Measurements from ENCODE around the gene CAP2. TPM values are rescaled to one million over a fixed set of nuclear protein-coding genes. Genes with fewer than 3 reads are reported as not detected.

CAP2 gene
- total and polyA plus RNA-seq, 9 of the 15 experiments (the other 6 are each of a cell fraction or from before 2014, with no cell fraction given), result not detected

DNA sequence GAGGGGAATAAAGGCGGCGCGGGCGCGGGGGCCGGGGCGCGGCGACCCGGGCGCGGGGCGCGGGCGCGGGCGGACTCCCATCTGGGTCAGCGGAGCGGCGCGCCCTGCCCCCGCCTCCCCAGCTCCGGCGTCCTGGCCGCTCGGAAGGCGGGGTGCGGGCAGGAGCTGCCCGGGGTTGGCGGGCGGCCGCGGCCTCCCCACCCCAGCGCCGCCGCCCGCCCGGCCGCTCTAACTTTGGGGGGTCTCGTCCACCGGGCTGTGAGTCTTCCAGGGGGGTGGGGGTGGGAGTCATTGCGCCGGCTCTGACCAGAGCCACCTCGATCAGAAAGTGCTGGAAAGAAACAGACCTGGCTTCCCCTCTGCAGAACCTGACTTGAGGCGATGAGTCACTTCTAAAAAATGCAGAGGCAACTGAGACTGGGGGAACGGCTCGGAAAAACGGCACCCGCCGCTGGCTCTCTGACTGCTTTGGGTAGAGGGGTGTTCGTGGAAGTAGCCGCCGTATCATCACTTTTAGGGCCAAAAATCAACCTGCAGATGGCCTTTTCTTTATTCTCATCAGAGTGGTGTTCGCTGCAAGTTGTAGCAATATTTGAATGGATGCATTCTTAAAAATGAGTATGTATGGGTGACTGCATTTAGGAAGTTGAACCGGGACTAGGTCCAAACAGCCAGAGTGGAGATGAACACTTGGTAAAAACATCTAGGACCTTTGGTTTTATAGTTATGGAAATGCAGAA, 667 bp downstream of the CAP2 start (continued):
- peak; percentile 61 for TF ChIP-seq FOSL1 (tag; conservative IDR thresholded peaks at IDR 0.05)

- no TSS peak for BruUV-seq (replicated peaks)
- POLR2A ChIA-PET, result interaction anchor here (1.1 kb wide), 1 partner anchor 10 kb away, joined by 3 read pairs; no protein-coding TSS in a partner anchor
- Histone ChIP-seq H3K36me3 (ENCODE audit: control insufficient read depth, insufficient read depth, low read length) (no peaks in the 10 kb centered on the region), H3K4me2 (ENCODE audit: insufficient read depth, low read length) (no peak overlapping the region), H3K79me2 (ENCODE audit: control insufficient read depth, insufficient read depth, low read length) (no peaks in the 10 kb centered on the region), H3K27me3 (ENCODE audit: control insufficient read depth in 2 of 2, insufficient read depth in 2 of 2, low read length in 2 of 2) (peaks cover 27 to 38% of the 10 kb centered on the region in 2 experiments; a peak in 4 of 5 replicates), H3K27ac (ENCODE audit: extremely low read depth, low read depth, low read length) (no peak overlapping the region), H3K4me3 (no peak overlapping the region), H3K9me1 (ENCODE audit: control insufficient read depth, insufficient read depth, low read length) (no peaks in the 10 kb centered on the region), H2AFZ (ENCODE audit: low read depth, low read length) (no peak overlapping the region), H3K9me3 (replicated peaks; ENCODE audit: control insufficient read depth, insufficient read depth, low read depth, low read length) (no peaks in the 10 kb centered on the region), H4K20me1 (replicated peaks; ENCODE audit: control insufficient read depth, insufficient read depth, low read length) (no peaks in the 10 kb centered on the region), H3K9ac (ENCODE audit: insufficient read depth in 1 of 2, low read depth in 2 of 2, low read length in 2 of 2) (no peak overlapping the region), H3K4me1 (replicated peaks in 1 of 2; ENCODE audit: control insufficient read depth in 2 of 2, insufficient read depth in 2 of 2, low read length in 2 of 2) (peaks cover 0 to 8% of the 10 kb centered on the region in 2 experiments; a peak in 2 of 5 replicates)
- intact Hi-C loops (cut with micrococcal nuclease), result no loop called here
- 0% methylated on average over 1 of the region's 1 CpG for WGBS (ENCODE audit: insufficient coverage, low coverage, missing lambda C conversion rate)
- no peak for FAIRE-seq
- CTCF ChIA-PET (ENCODE audit: low intra/inter-chr PET ratio), result interaction anchor here (0.6 kb wide), 1 partner anchor 1256 kb away, joined by 3 read pairs; no protein-coding TSS in a partner anchor
- ATAC-seq, result no peak
- TF ChIP-seq, protein P1, sequence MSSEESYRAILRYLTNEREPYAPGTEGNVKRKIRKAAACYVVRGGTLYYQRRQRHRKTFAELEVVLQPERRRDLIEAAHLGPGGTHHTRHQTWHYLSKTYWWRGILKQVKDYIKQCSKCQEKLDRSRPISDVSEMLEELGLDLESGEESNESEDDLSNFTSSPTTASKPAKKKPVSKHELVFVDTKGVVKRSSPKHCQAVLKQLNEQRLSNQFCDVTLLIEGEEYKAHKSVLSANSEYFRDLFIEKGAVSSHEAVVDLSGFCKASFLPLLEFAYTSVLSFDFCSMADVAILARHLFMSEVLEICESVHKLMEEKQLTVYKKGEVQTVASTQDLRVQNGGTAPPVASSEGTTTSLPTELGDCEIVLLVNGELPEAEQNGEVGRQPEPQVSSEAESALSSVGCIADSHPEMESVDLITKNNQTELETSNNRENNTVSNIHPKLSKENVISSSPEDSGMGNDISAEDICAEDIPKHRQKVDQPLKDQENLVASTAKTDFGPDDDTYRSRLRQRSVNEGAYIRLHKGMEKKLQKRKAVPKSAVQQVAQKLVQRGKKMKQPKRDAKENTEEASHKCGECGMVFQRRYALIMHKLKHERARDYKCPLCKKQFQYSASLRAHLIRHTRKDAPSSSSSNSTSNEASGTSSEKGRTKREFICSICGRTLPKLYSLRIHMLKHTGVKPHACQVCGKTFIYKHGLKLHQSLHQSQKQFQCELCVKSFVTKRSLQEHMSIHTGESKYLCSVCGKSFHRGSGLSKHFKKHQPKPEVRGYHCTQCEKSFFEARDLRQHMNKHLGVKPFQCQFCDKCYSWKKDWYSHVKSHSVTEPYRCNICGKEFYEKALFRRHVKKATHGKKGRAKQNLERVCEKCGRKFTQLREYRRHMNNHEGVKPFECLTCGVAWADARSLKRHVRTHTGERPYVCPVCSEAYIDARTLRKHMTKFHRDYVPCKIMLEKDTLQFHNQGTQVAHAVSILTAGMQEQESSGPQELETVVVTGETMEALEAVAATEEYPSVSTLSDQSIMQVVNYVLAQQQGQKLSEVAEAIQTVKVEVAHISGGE (CRISPR knock-in tag; IDR thresholded peaks at IDR 0.05), result no peak
- TF ChIP-seq RNF2 (IDR thresholded peaks at IDR 0.05), result 0 out of 2 replicates have a peak, but pooled peaks have one; percentile 7
- no peak for DNase-seq (ENCODE audit: extremely low read depth in 1 of 4, low spot score in 3 of 4)
- in situ Hi-C loops (cut with MboI), result no loop called here
Observed at GRCh38 chr6:17395112-17395511, 1.7 kb downstream of the CAP2 start.
